NCI-H510A (cell line): ENCODE data around the gene SLC6A2.
A peak's percentile ranks its signal among the peaks of the same experiment; 100 is the strongest.
"Not testable (repeated sequence)": the region's sequence is repeated elsewhere in the genome, so short reads cannot be mapped to it uniquely, and the experiment has no call there.

Experiments
- DNase-seq: peaks from one replicate; lab custom pipeline; 2025; lab: John Stamatoyannopoulos, UW

SLC6A2 gene

DNA sequence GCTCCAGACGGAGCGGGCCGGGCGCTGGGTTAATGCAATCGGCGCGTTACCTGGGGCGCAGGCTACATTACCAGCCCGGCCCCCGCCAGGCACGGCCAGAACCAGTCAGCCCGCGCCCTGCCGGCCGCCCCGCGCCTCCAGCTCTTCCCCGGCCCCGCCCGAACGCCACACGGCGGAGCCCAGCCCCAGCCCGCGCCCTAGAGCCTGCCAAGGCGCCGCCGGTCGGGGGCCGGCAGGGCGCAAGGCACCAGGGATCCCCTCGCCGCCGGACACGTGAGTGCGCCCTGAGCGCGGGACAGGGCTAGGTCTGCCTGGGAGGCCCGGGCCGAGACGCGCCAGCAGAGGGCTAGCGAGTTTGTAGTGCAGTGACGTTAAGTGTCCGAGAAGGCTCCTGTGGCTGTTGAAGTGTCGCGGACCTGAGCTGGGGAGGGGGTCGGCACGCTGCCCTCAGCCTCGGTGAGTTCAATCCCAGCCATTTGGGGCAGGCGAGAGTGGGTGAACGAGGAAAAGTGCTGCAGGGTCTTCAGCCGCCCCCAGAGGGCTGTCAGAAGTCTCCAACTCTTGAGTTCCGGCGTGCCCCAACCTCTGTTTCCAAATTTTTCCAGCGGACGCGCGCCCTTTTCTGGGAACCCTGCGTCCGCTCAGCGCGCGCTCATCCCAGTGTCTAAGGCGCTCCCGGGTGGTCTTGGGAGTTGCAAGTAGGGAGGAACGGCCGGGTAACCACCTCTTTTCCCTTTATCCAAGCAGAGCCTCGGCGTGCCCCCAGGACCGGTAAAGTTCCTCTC is at the start of gene SLC6A2:
Gene SLC6A2 (plus strand): TSS at position 92 of the 785 bp plus-strand sequence. CDS start 707 bp downstream, outside the sequence.
- DNase-seq = no peak

DNA sequence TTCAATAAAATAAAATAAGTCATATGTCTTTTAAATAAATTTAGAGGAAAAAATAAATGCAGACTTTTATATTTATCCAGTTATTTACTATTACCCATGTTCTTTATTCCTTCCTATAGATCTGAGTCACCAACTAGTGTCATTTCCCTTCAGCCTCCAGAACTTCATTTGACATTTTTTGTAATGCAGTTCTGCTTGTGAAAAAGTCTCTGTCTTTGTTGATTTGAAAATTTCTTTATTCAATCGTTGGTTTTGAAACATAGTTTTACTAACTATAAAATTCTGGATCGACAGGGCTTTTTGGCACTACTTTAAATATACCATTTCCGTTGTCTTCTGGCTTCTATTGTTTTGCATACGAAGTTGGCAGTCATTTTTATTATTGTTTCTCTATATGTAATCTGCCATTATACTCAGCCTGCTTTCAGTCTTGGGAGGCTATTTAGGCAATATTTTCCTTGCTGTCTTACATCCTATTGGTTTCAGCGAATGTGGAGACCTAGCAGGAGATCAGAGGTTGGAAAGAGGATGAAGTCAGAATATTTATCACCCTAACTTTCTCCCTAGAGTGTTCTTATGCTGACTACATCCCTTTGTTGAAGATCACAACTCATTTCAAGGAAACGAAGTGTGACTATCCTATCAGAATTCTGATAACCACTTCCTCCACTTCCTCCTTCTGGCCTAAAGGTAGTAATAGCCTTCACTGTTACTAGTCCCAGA is 42.0 kb upstream of the SLC6A2 start:
- no peak for DNase-seq

- no peak for DNase-seq
These were observed 40.7 kb upstream of the SLC6A2 start for GRCh38 chr16:55615071-55615470.

DNA sequence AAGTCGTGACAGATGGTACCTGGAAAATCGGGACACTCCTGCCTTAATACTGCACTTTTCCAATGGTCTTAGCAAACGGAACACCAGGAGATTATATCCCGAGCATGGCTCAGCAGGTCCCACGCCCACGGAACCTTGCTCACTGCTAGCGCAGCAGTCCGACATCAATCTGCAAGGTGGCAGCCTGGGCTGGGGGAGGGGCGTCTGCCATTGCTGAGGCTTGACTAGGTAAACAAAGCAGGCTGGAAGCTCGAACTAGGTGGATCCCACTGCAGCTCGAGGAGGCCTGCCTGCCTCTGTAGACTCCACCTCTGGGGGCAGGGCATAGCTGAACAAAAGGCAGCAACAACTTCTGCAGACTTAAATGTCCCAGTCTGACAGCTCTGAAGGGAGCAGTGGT is 40.1 kb upstream of the SLC6A2 start:
- DNase-seq = not testable (repeated sequence)

GRCh38 chr16:55621771-55622170 is 34.0 kb upstream of the SLC6A2 start:
- DNase-seq = no peak

- no peak for DNase-seq
These were observed 33.5 kb upstream of the SLC6A2 start for GRCh38 chr16:55622272-55622671.

- peak; percentile 52 for DNase-seq
These were observed 32.7 kb upstream of the SLC6A2 start for GRCh38 chr16:55622930-55623561.

DNA sequence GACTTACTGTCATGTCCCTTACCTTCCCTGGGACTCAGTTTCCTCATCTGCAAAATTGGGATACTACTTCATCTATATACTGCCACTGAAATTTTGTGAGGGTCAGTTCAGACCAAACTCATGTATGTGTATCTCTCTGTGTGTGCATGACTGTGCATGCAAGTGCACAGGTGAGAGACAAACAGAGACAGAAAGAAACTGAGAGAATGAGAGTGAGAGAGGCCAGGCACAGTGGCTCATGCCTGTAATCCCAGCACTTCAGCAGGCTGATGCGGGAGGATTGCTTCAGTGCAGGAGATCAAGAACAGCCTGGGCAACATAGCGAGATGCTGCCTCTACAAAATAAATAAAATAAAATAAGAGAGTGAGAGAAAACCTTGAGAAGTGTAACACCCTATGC is 32.1 kb upstream of the SLC6A2 start:
- DNase-seq = no peak

DNA sequence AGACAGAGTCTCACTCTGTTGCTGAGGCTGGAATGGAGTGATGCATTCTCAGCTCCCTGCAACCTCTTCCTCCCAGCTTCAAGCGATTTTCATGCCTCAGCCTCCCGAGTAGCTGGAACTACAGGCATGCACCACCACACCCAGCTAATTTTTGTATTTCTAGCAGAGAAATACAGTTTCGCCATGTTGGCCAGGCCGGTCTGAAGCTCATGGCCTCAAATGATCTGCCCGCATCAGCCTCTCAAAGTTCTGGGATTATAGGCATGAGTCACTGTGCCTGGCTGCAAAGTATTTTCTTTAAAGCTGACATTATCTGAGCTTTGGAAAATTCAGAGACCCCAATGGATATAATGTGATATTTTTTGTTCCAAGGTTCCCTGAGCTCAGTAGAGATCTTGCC is 31.1 kb upstream of the SLC6A2 start:
- no peak for DNase-seq

DNA sequence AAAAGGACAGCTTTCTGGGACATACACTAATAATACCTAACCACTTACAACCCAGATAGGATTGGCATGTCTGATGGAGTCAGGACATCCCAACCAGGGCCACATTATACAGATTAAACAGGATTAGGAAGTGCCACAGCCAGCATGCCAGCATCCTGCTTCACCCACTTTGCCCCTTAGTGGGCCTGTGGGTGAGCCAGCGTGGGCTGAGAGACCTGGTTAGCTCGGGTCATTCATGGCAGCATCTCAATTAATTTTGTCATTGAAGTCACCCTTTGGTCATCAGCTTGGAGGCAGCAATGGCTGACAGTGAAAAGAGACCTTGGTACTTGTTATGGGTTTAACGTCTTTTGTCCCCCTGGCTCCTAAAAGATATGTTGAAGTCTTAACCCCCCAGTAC is 29.9 kb upstream of the SLC6A2 start:
- no peak for DNase-seq

- DNase-seq = no peak
These were observed 27.4 kb upstream of the SLC6A2 start for GRCh38 chr16:55628306-55628968.

DNA sequence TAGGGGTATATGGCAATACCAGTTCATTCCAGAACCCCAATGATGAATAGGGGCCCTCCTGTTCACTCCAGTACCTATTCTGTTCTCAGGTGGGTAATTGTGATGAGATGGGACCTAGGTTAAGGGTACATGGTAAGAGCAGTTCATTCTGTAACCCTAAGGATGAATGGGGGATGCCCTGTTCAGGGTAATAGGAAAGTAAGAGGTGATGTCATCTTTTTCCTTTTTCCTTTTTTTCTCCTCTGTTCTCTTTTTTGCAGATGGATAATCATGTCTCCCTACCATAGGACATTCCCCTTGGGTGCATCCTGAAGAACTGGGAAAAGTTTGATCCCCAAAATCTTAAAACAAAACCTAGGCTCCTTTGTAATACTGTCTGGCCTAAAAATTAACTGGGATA is 25.0 kb upstream of the SLC6A2 start:
- no peak for DNase-seq

DNA sequence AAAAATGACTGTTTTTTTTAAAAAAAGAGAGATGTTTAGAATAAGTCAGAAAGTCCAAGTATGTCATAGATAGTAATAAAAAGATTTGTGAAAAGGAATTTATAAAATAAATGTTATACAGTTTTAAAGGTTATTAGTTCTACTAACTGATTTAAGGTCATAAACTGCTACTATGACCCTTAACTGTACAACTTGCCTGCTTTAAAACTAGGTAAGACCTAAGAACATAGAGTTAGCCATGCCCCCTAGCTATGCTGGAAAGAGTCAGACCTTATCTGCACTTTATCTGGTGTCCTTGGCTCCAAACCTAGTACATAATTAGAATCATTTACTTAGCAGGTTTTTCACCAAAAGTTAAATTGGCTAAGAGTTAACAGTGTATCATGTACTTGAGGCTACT is 23.5 kb upstream of the SLC6A2 start:
- DNase-seq = no peak

DNA sequence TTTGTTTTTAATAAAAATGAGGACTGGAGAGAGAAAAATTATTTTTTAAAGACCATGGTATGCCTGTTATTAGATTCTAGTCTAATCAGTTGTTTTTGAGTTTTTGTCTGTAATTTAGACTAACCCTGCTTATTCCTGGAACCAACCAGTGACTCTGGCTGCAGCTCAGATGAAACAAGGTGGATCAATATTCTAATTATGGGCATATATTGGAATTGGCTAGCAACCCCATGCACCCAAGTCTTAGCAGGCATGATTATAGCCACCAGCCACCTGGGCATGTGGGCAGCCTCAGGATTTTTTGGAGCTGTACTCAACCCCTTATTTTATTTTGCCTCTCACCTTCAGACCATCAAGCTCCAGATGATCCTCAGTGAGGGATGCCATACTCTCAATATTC is 21.6 kb upstream of the SLC6A2 start:
- DNase-seq = no peak

- DNase-seq = no peak
These were observed 17.5 kb upstream of the SLC6A2 start for GRCh38 chr16:55638256-55638655.

- no peak for DNase-seq
These were observed 15.0 kb upstream of the SLC6A2 start for GRCh38 chr16:55640701-55641327.

DNA sequence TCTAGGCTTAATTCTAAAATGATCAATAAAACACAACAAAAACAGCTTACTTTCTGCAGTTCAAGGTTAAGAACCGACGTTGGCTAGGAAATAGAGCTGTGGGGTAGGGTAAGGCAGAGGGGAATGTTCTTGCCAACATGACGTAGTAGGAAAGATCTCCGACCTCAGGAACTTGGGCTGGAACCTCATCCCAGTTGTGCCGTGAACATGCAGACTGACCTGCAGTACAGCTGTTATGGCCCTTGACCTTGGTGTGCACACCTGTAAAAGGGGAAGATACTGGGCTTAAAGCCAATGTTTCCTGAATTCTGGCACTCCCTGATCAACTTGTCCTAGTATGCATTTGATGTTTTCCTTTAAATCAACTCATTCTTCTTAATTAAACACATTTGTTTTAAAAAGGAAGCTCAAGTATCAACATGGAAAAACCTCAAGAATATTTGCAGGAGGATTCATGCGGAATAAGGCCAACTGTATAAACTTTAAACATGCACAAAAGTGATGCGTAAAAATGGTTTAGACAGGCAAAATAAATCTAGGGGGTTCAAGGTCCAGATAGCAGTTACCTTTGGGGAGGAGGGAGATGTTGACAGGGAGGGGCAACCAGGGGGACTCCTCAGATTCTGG is 14.2 kb upstream of the SLC6A2 start:
- DNase-seq = no peak

GRCh38 chr16:55642611-55643010 is 13.2 kb upstream of the SLC6A2 start:
- DNase-seq = no peak

GRCh38 chr16:55643161-55643970 is 12.4 kb upstream of the SLC6A2 start:
- DNase-seq = no peak

- DNase-seq = no peak
These were observed 9.8 kb upstream of the SLC6A2 start for GRCh38 chr16:55645986-55646385.

DNA sequence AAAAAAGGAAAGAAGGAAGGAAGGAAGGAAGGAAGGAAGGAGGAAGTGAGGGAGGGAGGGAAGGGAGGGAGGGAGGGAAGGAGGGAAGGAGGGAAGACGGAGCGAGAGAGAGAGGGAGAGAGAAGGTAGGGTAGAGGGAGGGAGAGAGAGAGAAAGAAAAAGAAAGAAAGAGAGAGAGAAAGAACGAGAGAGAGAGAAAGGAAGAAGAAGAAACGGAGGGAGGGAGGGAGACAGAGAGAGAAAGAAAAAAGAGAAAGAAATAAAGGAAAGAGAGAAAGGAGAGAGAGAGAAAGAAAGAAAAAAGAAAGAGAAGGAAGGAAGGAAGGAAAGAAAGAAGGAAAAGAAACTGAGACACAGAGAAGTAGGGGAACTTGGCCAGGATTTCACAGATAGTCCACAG is 8.4 kb upstream of the SLC6A2 start:
- DNase-seq = no peak
